ENCODE results near the gene CLCA4. TPM values are rescaled to one million over a fixed set of nuclear protein-coding genes. Genes with fewer than 3 reads are reported as not detected.
A peak's percentile ranks its signal among the peaks of the same experiment; 100 is the strongest.

Gene CLCA4
- total and polyA plus RNA-seq, 9 of the 15 experiments (the other 6 are each of a cell fraction or from before 2014, with no cell fraction given), result not detected

- intact Hi-C loops (cut with micrococcal nuclease), result loop anchor here (2.0 kb wide), 1 partner anchor 127 kb away; no protein-coding TSS in a partner anchor
- no TSS peak for BruUV-seq (replicated peaks)
- TF ChIP-seq ZNF518B (CRISPR knock-in tag; IDR thresholded peaks at IDR 0.05) (no peak), ZNF253 (CRISPR knock-in tag; conservative IDR thresholded peaks at IDR 0.05) (no peak), HINFP (tag; conservative IDR thresholded peaks at IDR 0.05; ENCODE audit: low read depth) (no peak), NFATC3 (IDR thresholded peaks at IDR 0.05) (no peak), NR3C1 (CRISPR knock-in tag; IDR thresholded peaks at IDR 0.05) (no peak), GTF3C2 (IDR thresholded peaks at IDR 0.05; ENCODE audit: borderline replicate concordance, extremely low read depth, insufficient read length) (no peak), ZNF444 (CRISPR knock-in tag; IDR thresholded peaks at IDR 0.05) (no peak), ZFX (CRISPR knock-in tag; IDR thresholded peaks at IDR 0.05) (no peak), CTBP1 (IDR thresholded peaks at IDR 0.05; ENCODE audit: borderline replicate concordance) (no peak), PHB (CRISPR knock-in tag; IDR thresholded peaks at IDR 0.05) (no peak), RHOXF2B (CRISPR knock-in tag; conservative IDR thresholded peaks at IDR 0.05) (no peak), MIER1 (IDR thresholded peaks at IDR 0.05; ENCODE audit: low read depth) (no peak), NELFE (IDR thresholded peaks at IDR 0.05; ENCODE audit: insufficient read depth, insufficient read length) (no peak)
These were observed 38.8 kb upstream of the CLCA4 start for GRCh38 chr1:86507935-86508582.

More at GRCh38 chr1:86507935-86508582, 38.8 kb upstream of the CLCA4 start:
- 4% methylated on average over 13 of the region's 13 CpGs for WGBS (ENCODE audit: insufficient coverage, low coverage, missing lambda C conversion rate)
- H2AFZ ChIP-seq (ENCODE audit: low read depth, low read length), result no peak overlapping the region
- in situ Hi-C loops (cut with MboI), result loop anchor here (10.0 kb wide), 1 partner anchor 113 kb away; the partner anchor contains the start of gene ODF2L
- ChIA-PET CTCF (ENCODE audit: low intra/inter-chr PET ratio) (interaction anchor here (0.7 to 1.7 kb wide), 3 partner anchors 89 to 128 kb away, joined by 3 to 10 read pairs (median 4); no protein-coding TSS in a partner anchor), POLR2A (interaction anchor here (0.6 to 1.0 kb wide), 3 partner anchors 101 to 1069 kb away, joined by 3 to 4 read pairs (median 3); partner anchors contain the start of gene ODF2L)
- H3K9me1 ChIP-seq (ENCODE audit: control insufficient read depth, insufficient read depth, low read length), result no peaks in the 10 kb centered on the region
- FAIRE-seq (peak; percentile 87), DNase-seq (ENCODE audit: extremely low read depth in 1 of 4, low spot score in 3 of 4) (peak in 2 of 4 experiments; percentile 15 to 33), ATAC-seq (peak; percentile 72)
- H3K9me3 ChIP-seq (replicated peaks; ENCODE audit: control insufficient read depth, insufficient read depth, low read depth, low read length), result no peaks in the 10 kb centered on the region
- H3K79me2 ChIP-seq (ENCODE audit: control insufficient read depth, insufficient read depth, low read length), result no peaks in the 10 kb centered on the region
- peaks cover 13 to 19% of the 10 kb centered on the region in 2 experiments; a peak in 3 of 5 replicates for H3K27me3 ChIP-seq (ENCODE audit: control insufficient read depth in 2 of 2, insufficient read depth in 2 of 2, low read length in 2 of 2)
- no peak overlapping the region for H3K9ac ChIP-seq (ENCODE audit: insufficient read depth in 1 of 2, low read depth in 2 of 2, low read length in 2 of 2)
- no peak overlapping the region for H3K4me3 ChIP-seq
- no peaks in the 10 kb centered on the region for H4K20me1 ChIP-seq (replicated peaks; ENCODE audit: control insufficient read depth, insufficient read depth, low read length)
- H3K27ac ChIP-seq (ENCODE audit: extremely low read depth, low read depth, low read length), result no peak overlapping the region
- H3K4me2 ChIP-seq (ENCODE audit: insufficient read depth, low read length), result no peak overlapping the region
- no peaks in the 10 kb centered on the region; a peak in 1 of 5 replicates for H3K4me1 ChIP-seq (replicated peaks in 1 of 2; ENCODE audit: control insufficient read depth in 2 of 2, insufficient read depth in 2 of 2, low read length in 2 of 2)
- H3K36me3 ChIP-seq (ENCODE audit: control insufficient read depth, insufficient read depth, low read length), result no peaks in the 10 kb centered on the region

All from K562 (cell line).